HepG2 (cell line): ENCODE measurements around the gene HDAC10. TPM values are rescaled to one million over a fixed set of nuclear protein-coding genes. Genes with fewer than 3 reads are reported as not detected.

Source experiments
- ATAC-seq: fragments of 200-7000 bp; cut with Tn5 transposase; 3 replicates; pipeline ENCODE4 v1.9.1; 2020; ENCODE audit warnings: mild to moderate bottlenecking, moderate library complexity
- BruUV-seq: library from RNA; stranded (reverse); fragments of 400-500 nt; replicated peaks from 2 replicates; lab custom pipeline; 2021; lab: Mats Ljungman, UMichigan
- CTCF ChIA-PET: fragments of 300-600 bp; formaldehyde crosslinking; extraction: SDS; loops from one replicate; lab custom pipeline; 2021; ENCODE audit warnings: low total read pairs, inconsistent platforms, low intra/inter-chr PET ratio; lab: Yijun Ruan, JAX
- POLR2A ChIA-PET: fragments of 350-600 bp; sonication (Branson Sonifier 250); formaldehyde crosslinking; loops from one replicate; lab custom pipeline; 2020; ENCODE audit warnings: antibody characterized with exemption, inconsistent platforms; lab: Yijun Ruan, JAX
- DNase-seq: peaks from one replicate; pipeline ENCODE4 v3.0.0-alpha.2; 2015; ENCODE audit warnings: low spot score
- FAIRE-seq: peaks from 3 replicates; lab custom pipeline; 2011; peaks lifted over from hg19 to GRCh38; lab: Jason Lieb, UNC
- H2AFZ ChIP-seq: one replicate; pipeline ENCODE4 v1.6.1; 2011; ENCODE audit warnings: low read length, inconsistent platforms
- H3K27ac ChIP-seq: fragments of 300-600 bp; 3 replicates; pipeline ENCODE4 v1.8.0; 2011; ENCODE audit warnings: mixed run types, mild to moderate bottlenecking, mixed read lengths, low read length, inconsistent platforms; ENCODE audit not compliant: insufficient read depth; ENCODE audit errors: extremely low read length
- H3K27me3 ChIP-seq, 2 experiments: fragments of 200-600 bp in 1 of 2; 2 replicates in 1 of 2; 3 replicates in 1 of 2; pipeline versions ENCODE4 v1.6.0 to v1.8.0; 2011; ENCODE audit warnings: low read length in 2 of 2, mild to moderate bottlenecking in 2 of 2, moderate library complexity in 2 of 2, inconsistent platforms in 1 of 2; ENCODE audit not compliant: insufficient read depth in 2 of 2, control insufficient read depth in 1 of 2
- H3K36me3 ChIP-seq, 2 experiments: fragments of 200-600 bp in 1 of 2; replicated peaks in 1 of 2; 2 replicates in 1 of 2; 3 replicates in 1 of 2; pipeline versions ENCODE4 v1.5.1 to v1.8.0; 2011; ENCODE audit warnings: low read length in 2 of 2, inconsistent platforms in 1 of 2; ENCODE audit not compliant: insufficient read depth in 2 of 2, control insufficient read depth in 1 of 2
- H3K4me1 ChIP-seq: 2 replicates; pipeline ENCODE4 v1.5.1; 2012; ENCODE audit warnings: low read length, inconsistent platforms; ENCODE audit not compliant: insufficient read depth
- H3K4me2 ChIP-seq: 2 replicates; pipeline ENCODE4 v1.6.0; 2011; ENCODE audit warnings: low read depth, low read length, inconsistent platforms
- H3K4me3 ChIP-seq, 3 experiments: fragments of 200-600 bp in 1 of 3; sonication (generic), shearing (Covaris generic) in 1 of 3; replicated peaks in 1 of 3; 2 replicates each; pipeline ENCODE4 v1.5.1; 2011 to 2016; ENCODE audit warnings: low read length in 3 of 3, inconsistent platforms in 2 of 3, low read depth in 2 of 3, mild to moderate bottlenecking in 2 of 3, control low read depth in 1 of 3, mixed read lengths in 1 of 3; ENCODE audit not compliant: insufficient read depth in 1 of 3
- H3K79me2 ChIP-seq: one replicate; pipeline ENCODE4 v1.6.1; 2011; ENCODE audit warnings: low read length, inconsistent platforms; ENCODE audit not compliant: insufficient read depth
- H3K9ac ChIP-seq: 2 replicates; pipeline ENCODE4 v1.6.0; 2011; ENCODE audit warnings: mild to moderate bottlenecking, low read depth, low read length, inconsistent platforms; ENCODE audit not compliant: insufficient read depth
- H3K9me3 ChIP-seq: 2 replicates; pipeline ENCODE4 v1.5.1; 2012; ENCODE audit warnings: mild to moderate bottlenecking, low read length
- H4K20me1 ChIP-seq: 2 replicates; pipeline ENCODE4 v1.6.0; 2011; ENCODE audit warnings: inconsistent platforms, mild to moderate bottlenecking, low read length, moderate library complexity; ENCODE audit not compliant: insufficient read depth
- ELF4 ChIP-seq: sonication (generic); formaldehyde crosslinking; IDR thresholded peaks from 2 replicates; pipeline ENCODE4 v1.5.0; 2020; ENCODE audit warnings: missing genetic modification reagents, mild to moderate bottlenecking, moderate library complexity, borderline replicate concordance
- IRF9 ChIP-seq: sonication (generic); formaldehyde crosslinking; IDR thresholded peaks from 2 replicates; pipeline ENCODE4 v1.8.0; 2022; ENCODE audit warnings: missing genetic modification reagents, mild to moderate bottlenecking, borderline replicate concordance
- KDM5B ChIP-seq: sonication (generic); formaldehyde crosslinking; IDR thresholded peaks from 2 replicates; pipeline ENCODE4 v1.4.0; 2020; ENCODE audit warnings: missing genetic modification reagents, mild to moderate bottlenecking, borderline replicate concordance
- MIER3 ChIP-seq: IDR thresholded peaks from 2 replicates; pipeline ENCODE4 v1.6.1; 2016; ENCODE audit warnings: missing compliant biosample characterization, borderline replicate concordance
- MTERF4 ChIP-seq: sonication (generic); formaldehyde crosslinking; IDR thresholded peaks from 2 replicates; pipeline ENCODE4 v1.8.0; 2023; ENCODE audit warnings: mild to moderate bottlenecking, missing genetic modification reagents
- POLR2A ChIP-seq, 2 experiments: IDR thresholded peaks; 2 replicates each; pipeline ENCODE4 v1.6.1; 2011; ENCODE audit warnings: low read depth in 2 of 2, low read length in 2 of 2, mild to moderate bottlenecking in 1 of 2, moderate library complexity in 1 of 2; ENCODE audit not compliant: insufficient read depth in 1 of 2
- RBFOX2 ChIP-seq: fragments of 200-400 bp; formaldehyde crosslinking; IDR thresholded peaks from 2 replicates; pipeline ENCODE4 v1.6.1; 2017; ENCODE audit warnings: low read depth, mild to moderate bottlenecking, low read length
- TMF1 ChIP-seq: sonication (generic); formaldehyde crosslinking; IDR thresholded peaks from 2 replicates; pipeline ENCODE4 v1.8.1; 2022; ENCODE audit warnings: low read depth, missing genetic modification reagents
- ZBTB25 ChIP-seq: IDR thresholded peaks from 2 replicates; pipeline ENCODE4 v1.6.1; 2018; ENCODE audit warnings: missing genetic modification reagents
- ZNF10 ChIP-seq: sonication (generic); formaldehyde crosslinking; IDR thresholded peaks from 2 replicates; pipeline ENCODE4 v1.4.0; 2020; ENCODE audit warnings: mild to moderate bottlenecking, low read depth, missing genetic modification reagents, borderline replicate concordance
- ZNF296 ChIP-seq: sonication (generic); formaldehyde crosslinking; conservative IDR thresholded peaks from 2 replicates; pipeline ENCODE4 v1.5.0; 2020; ENCODE audit warnings: mild to moderate bottlenecking, missing genetic modification reagents
- ZNF547 ChIP-seq: sonication (generic); formaldehyde crosslinking; IDR thresholded peaks from 2 replicates; pipeline ENCODE4 v1.5.1; 2020; ENCODE audit warnings: mild to moderate bottlenecking, missing genetic modification reagents
- ZNF713 ChIP-seq: sonication (generic); formaldehyde crosslinking; IDR thresholded peaks from 2 replicates; pipeline ENCODE4 v1.4.0; 2020; ENCODE audit warnings: mild to moderate bottlenecking, missing genetic modification reagents
- ZNF773 ChIP-seq: sonication (generic); formaldehyde crosslinking; IDR thresholded peaks from 2 replicates; pipeline ENCODE4 v1.4.0; 2020; ENCODE audit warnings: missing genetic modification reagents, borderline replicate concordance
- WGBS: methylation state at CpG from one replicate; pipeline ENCODE4 v1.1.6; 2017; ENCODE audit warnings: low lambda C conversion rate; 5-methylcytosine and 5-hydroxymethylcytosine counted together
- in situ Hi-C: cut with HindIII; loops from 2 replicates; pipeline ENCODE4 v1.10.0; 2017; ENCODE audit warnings: low pct_unique_long_range_greater_than_20kb; ENCODE audit not compliant: extremely low pct_ligation_motif_present
- intact Hi-C: fragments of 100-400 bp; cut with micrococcal nuclease; formaldehyde crosslinking; loops from one replicate; pipeline ENCODE4 v1.10.0; 2022; ENCODE audit not compliant: unreplicated experiment
- polyA plus RNA-seq, 8 experiments: library from polyadenylated mRNA; depleted of rRNA in 3 of 8; stranded (reverse) in 7 of 8; unstranded in 1 of 8; fragments of >200 nt; fragmentation: Illumina TruSeq in 4 of 8; extraction: Trizol in 4 of 8; gene quantifications; 2 replicates each; pipeline versions ENCODE4 v1.2.1 to v1.2.3, GENCODE V29; 2011 to 2016; ENCODE audit warnings: low read depth in 4 of 8, missing spikeins in 1 of 8, mixed read lengths in 1 of 8; ENCODE audit not compliant: insufficient read depth in 1 of 8
- total RNA-seq, 5 experiments: library from RNA; depleted of rRNA; stranded (reverse); fragments of >200 nt; fragmentation: Illumina TruSeq; extraction: Trizol; gene quantifications; 2 replicates each; pipeline ENCODE4 v1.2.3, GENCODE V29; 2016; ENCODE audit warnings: low read depth in 1 of 5

HDAC10 gene
- total and polyA plus RNA-seq, 2 of the 13 experiments (the other 11 are each of a cell fraction or from before 2014, with no cell fraction given): 13.9 to 14.9 TPM

GRCh38 chr22:50238755-50239154 lies 12.3 kb downstream of the HDAC10 start:
- CTCF ChIA-PET: no interaction called here
- WGBS: 90% methylated on average over 7 of the region's 9 CpGs

More at GRCh38 chr22:50238755-50239154, 12.3 kb downstream of the HDAC10 start:
- FAIRE-seq (no peak), ATAC-seq (no peak), DNase-seq (no peak)
- no peak overlapping the region for H3K4me2 ChIP-seq
- peaks cover 45% of the 10 kb centered on the region for H3K79me2 ChIP-seq
- H3K9ac ChIP-seq: no peak overlapping the region
- no peak overlapping the region for H3K27ac ChIP-seq
- H3K9me3 ChIP-seq: no peaks in the 10 kb centered on the region
- peaks cover 11 to 19% of the 10 kb centered on the region in 2 experiments; a peak in 4 of 5 replicates for H3K36me3 ChIP-seq
- H4K20me1 ChIP-seq: peaks cover 14% of the 10 kb centered on the region
- H2AFZ ChIP-seq: no peak overlapping the region
- intact Hi-C loops (no loop called here), in situ Hi-C loops (no loop called here)
- TF ChIP-seq ZNF713 (CRISPR knock-in tag) (no peak), MIER3 (no peak), ZNF547 (CRISPR knock-in tag) (no peak), ELF4 (CRISPR knock-in tag) (no peak), MTERF4 (CRISPR knock-in tag) (no peak), POLR2A (IDR thresholded peaks at IDR 0.05; ENCODE audit: insufficient read depth in 1 of 2, low read depth in 2 of 2, low read length in 2 of 2) (no peak), ZNF296 (CRISPR knock-in tag) (no peak), ZNF773 (no peak), IRF9 (CRISPR knock-in tag) (no peak), RBFOX2 (no peak), ZNF10 (CRISPR knock-in tag) (no peak), TMF1 (no peak), ZBTB25 (no peak), KDM5B (no peak)
- no peak overlapping the region for H3K4me3 ChIP-seq
- H3K27me3 ChIP-seq: no peaks in the 10 kb centered on the region; a peak in 1 of 5 replicates
- H3K4me1 ChIP-seq: peaks cover 9% of the 10 kb centered on the region; the same call in 1 of the 2 replicates
- no TSS peak for BruUV-seq
- POLR2A ChIA-PET: no interaction called here
